RCC 7860 (cell line): ENCODE measurements around the gene EPRS1.
"Not testable (repeated sequence)": the region's sequence is repeated elsewhere in the genome, so short reads cannot be mapped to it uniquely, and the experiment has no call there.

Experiments
- DNase-seq: peaks from one replicate; pipeline ENCODE4 v3.0.0-alpha.2; 2015; ENCODE audit warnings: low spot score
- FAIRE-seq: peaks from 2 replicates; lab custom pipeline; 2012; peaks lifted over from hg19 to GRCh38; lab: Jason Lieb, UNC

EPRS1 gene

GRCh38 chr1:220040028-220040596 is 6.2 kb downstream of the EPRS1 start:
- DNase-seq: no peak

GRCh38 chr1:220038640-220039039 is 7.7 kb downstream of the EPRS1 start:
- no peak for DNase-seq
- no peak for FAIRE-seq

More at GRCh38 chr1:220040028-220040596, 6.2 kb downstream of the EPRS1 start:
- no peak for FAIRE-seq

- not testable (repeated sequence) for DNase-seq, FAIRE-seq
These were observed 8.5 kb downstream of the EPRS1 start for GRCh38 chr1:220037810-220038209.

- DNase-seq (no peak), FAIRE-seq (no peak)
These were observed 13.4 kb downstream of the EPRS1 start for GRCh38 chr1:220032911-220033310.

- no peak for FAIRE-seq
These were observed 15.0 kb downstream of the EPRS1 start for GRCh38 chr1:220031287-220031686.

GRCh38 chr1:220028346-220028895 is 17.9 kb downstream of the EPRS1 start:
- FAIRE-seq (no peak), DNase-seq (no peak)

More at GRCh38 chr1:220031287-220031686, 15.0 kb downstream of the EPRS1 start:
- no peak for DNase-seq

- no peak for FAIRE-seq
- DNase-seq: no peak
These were observed 27.2 kb downstream of the EPRS1 start for GRCh38 chr1:220019071-220019470.

- FAIRE-seq (no peak), DNase-seq (no peak)
These were observed 32.8 kb downstream of the EPRS1 start for GRCh38 chr1:220013497-220013896.

- DNase-seq (no peak), FAIRE-seq (no peak)
These were observed 34.0 kb downstream of the EPRS1 start for GRCh38 chr1:220012259-220012658.

GRCh38 chr1:220011620-220012019 is 34.7 kb downstream of the EPRS1 start:
- DNase-seq: no peak
- no peak for FAIRE-seq

- FAIRE-seq (no peak), DNase-seq (no peak)
These were observed 38.9 kb downstream of the EPRS1 start for GRCh38 chr1:220007438-220007837.

- DNase-seq (no peak), FAIRE-seq (no peak)
These were observed 40.8 kb downstream of the EPRS1 start for GRCh38 chr1:220005489-220005888.

GRCh38 chr1:220003610-220004299 is 42.5 kb downstream of the EPRS1 start:
- FAIRE-seq (no peak), DNase-seq (no peak)

- FAIRE-seq (no peak), DNase-seq (no peak)
These were observed 43.3 kb downstream of the EPRS1 start for GRCh38 chr1:220003015-220003414.

GRCh38 chr1:220001095-220001501 is 45.2 kb downstream of the EPRS1 start:
- FAIRE-seq (no peak), DNase-seq (no peak)

GRCh38 chr1:219999821-220000220 is 46.5 kb downstream of the EPRS1 start:
- DNase-seq (no peak), FAIRE-seq (no peak)
